ENCODE measurements around the gene ANGPT4.
A peak's percentile ranks its signal among the peaks of the same experiment; 100 is the strongest.

ANGPT4 gene

GRCh38 chr20:916125-916799 lies at the start of gene ANGPT4:
TSS of gene ANGPT4 (minus strand) at chr20:916334. CDS start at chr20:916214, 120 bp downstream.
- DNase-seq (ENCODE audit: low read depth in 2 of 3, low spot score in 1 of 3): no peak

DNA sequence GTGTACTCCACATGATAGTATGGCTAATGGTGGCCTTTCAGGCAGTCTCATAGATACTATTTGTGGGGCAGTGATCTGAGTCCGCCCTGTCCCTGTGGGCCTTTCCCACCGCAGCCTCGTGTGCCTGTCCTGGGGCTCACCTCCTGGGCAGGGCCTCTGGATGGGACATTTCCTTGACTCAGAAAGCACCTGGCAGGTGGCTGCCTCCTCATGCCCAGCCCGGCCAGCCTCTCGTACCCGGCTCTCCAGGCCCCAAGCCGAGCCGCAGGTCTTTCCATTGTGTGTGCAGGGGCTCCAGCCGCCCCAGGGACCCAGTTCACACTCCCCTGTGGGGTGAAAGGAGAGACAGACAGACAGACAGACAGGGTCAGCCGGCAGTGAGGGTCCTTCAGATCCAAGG lies 47.7 kb upstream of the ANGPT4 start:
- no peak for DNase-seq (ENCODE audit: low read depth in 2 of 3, low spot score in 1 of 3)

DNA sequence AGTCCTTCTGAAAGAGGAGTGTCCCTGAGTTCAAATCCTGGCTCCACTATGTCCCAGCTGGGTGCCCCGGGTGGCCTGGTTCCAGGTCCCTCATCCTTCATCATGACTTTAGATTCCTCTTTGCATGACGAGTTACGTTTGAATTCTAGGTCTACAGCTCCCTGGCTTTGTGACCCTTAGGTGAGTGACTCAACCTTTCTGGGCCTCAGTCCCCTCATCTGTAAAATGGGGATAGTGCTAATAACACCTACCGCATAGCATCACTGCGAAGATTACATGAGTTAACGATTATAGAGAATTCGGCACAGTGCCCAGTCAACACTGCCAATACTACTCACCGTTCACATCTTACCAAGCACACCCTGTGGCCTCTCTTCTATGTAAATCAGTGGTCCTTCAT lies 46.5 kb upstream of the ANGPT4 start:
- no peak for DNase-seq (ENCODE audit: low read depth in 2 of 3, low spot score in 1 of 3)

DNA sequence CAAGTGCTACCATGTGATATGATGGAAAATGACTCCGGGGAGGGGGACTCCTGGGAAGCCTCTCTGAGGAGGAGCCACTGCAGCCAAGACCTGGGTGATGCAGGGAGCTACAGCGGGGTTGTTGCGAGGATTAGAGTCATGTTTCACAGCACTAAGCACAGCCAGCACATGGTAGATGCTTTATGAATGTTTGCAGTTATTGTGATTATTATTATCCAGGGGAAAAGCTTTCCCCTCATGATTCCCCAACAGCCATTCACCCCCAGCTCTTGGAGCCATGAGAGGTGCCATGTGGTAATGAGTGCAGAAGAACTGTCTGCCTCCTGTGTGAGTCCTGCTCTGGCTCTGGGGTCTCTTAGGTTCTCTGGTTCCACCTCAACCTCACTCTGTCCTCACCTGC lies 46.1 kb upstream of the ANGPT4 start:
- DNase-seq (ENCODE audit: low read depth in 2 of 3, low spot score in 1 of 3): no peak

- DNase-seq (ENCODE audit: low read depth in 2 of 3, low spot score in 1 of 3): no peak
Observed at GRCh38 chr20:961768-962167, 45.6 kb upstream of the ANGPT4 start.

GRCh38 chr20:959996-960615 lies 44.0 kb upstream of the ANGPT4 start:
- DNase-seq (ENCODE audit: low read depth in 2 of 3, low spot score in 1 of 3): no peak

DNA sequence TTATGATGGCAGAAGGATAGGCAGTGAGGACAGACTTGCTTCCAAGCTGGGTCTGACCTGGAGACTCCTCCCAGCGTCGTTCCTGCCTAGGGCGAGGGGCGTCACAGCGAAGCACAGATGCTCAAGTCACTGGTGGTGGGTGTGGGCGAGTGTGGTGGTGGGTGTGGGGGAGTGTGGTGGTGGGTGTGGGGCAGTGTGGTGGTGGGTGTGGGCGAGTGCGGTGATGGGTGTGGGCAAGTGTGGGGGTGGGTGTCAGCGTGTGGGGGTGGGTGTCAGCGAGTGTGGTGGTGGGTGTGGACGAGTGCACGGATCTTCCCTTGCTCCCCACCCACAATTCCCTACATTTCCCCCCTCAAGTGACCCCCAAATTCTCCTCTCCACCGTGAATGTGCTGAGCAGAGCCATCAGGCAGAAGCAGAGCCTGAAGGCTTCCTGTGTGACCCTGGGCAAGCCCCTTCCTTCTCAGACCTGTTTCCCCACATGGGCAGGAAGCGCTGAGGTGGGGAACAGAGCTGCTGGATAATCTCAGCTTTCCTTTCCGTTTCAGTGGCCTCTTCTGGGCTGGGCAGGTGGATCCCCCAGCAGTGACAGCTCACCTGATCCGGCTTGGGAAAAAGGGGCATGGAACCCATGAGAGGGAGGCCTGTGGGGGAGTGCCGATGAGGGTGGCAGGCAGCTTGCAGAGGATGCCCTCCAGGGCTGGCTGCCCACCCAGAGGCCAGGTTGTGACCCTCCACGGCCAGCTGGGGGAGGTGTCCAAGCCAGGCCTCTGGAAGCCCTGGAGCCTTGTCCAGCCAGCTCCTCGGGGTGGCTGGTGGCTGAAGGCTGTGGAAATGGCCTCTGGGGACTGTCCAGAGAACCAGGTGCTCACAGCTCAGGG lies 43.0 kb upstream of the ANGPT4 start:
- DNase-seq (ENCODE audit: low read depth in 2 of 3, low spot score in 1 of 3): no peak

DNA sequence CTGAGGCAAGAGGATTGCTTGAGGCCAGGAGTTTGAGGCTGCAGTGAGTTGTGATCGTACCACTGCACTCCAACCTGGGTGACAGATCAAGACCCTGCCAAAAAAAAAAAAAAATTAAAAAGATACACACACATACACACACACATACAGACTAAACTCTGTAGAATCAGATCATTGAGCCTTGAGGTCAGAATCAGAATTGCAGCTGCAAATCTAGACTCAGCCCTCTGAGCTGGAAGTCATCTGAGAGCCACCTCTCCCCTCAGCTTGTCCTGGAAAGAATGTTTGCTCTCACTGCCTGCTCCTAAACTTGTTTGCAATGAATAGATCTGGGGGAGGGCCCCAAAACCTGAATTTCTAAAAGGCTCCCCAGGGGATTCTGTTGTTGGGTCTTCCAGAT lies 41.4 kb upstream of the ANGPT4 start:
- DNase-seq (ENCODE audit: low read depth in 2 of 3, low spot score in 1 of 3): no peak

DNA sequence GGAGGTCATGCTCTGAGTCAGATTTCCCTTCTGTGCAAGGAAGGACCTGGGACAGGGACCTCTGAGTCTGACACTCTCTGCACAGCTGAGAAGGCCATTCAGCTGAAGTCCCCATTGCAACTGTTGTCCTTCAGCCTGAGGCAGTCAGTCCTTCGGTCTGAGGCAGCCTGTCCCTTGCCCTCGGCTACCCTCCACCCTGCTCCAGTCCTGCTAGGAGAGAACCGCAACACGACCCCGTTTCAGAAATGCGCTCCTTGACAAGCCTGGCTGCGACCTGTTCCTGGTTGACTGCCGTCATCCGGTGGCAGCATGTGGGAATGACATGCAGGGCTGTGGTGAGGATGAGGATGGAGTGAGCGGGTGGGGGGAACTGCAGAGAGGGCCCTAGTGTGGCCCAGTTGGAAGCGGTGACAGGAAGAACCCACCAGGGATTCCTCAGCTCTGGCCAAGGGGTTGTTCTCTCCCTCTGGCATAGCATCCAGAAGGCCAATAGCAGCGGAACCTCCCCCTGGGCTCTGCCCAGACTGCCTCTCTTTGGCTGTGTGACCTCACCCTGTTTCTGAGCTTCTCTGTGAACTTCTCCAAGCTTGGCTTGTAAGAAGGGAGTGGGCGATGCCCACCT lies 40.3 kb upstream of the ANGPT4 start:
- DNase-seq (ENCODE audit: low read depth in 2 of 3, low spot score in 1 of 3): peak; percentile 52 to 73 (median 54)

DNA sequence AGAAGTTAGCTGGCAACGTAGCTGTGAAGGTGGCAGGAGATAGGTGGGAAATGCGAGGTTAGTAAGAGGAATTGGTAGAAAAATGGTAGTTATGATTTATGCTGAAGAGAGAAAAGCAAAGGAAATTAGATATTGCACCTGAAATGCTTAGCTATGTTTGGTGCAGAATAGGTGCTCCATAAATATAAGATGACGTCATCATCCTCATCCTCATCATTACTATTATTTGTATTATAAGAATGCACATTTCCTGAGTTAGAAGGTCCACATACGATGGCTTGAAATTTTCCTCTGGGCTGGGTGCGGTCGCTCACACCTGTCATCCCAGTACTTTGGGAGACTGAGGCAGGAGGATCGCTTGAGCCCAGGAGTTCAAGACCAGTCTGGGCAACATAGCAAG lies 39.5 kb upstream of the ANGPT4 start:
- DNase-seq (ENCODE audit: low read depth in 2 of 3, low spot score in 1 of 3): no peak

DNA sequence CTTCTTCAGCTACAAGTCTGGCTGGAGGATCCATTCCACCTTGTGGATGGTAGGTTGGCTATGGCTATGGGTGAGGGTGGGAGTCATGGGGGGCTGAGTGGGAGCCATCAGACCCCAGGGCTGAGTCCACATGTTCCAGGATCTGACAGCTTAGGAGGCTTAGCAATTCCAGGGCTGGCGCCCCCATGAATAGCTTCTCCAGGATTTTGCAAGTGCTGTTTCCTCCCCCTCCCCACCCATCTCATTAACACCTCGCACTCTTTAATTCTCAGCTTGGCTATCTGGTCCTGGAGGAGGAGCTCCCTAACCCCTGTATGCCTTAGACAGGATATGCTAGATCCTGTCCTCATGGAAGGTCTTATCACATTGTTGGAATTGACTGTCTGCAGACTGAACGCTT lies 39.0 kb upstream of the ANGPT4 start:
- DNase-seq (ENCODE audit: low read depth in 2 of 3, low spot score in 1 of 3): no peak

DNA sequence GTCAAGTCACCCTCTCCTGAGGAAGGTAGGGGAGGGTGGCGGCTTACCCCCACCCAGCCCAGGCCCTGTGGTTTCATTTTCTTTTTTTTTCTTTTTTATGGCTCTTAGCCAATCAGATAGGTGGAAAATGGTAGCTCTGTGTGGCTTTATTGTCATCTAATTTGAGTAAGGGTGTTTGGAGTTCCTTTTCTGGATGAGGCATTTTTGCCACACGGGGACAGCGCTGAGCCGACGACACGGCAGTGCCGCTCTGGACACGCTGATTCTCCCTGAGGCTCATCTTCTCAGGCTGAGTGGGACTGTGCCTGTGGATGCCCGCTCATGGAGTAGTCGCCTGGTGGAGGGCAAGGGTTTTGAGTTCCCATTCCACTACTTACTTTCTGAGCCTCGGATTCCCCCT lies 37.6 kb upstream of the ANGPT4 start:
- no peak for DNase-seq (ENCODE audit: low read depth in 2 of 3, low spot score in 1 of 3)

GRCh38 chr20:952196-952795 lies 36.2 kb upstream of the ANGPT4 start:
- no peak for DNase-seq (ENCODE audit: low read depth in 2 of 3, low spot score in 1 of 3)

DNA sequence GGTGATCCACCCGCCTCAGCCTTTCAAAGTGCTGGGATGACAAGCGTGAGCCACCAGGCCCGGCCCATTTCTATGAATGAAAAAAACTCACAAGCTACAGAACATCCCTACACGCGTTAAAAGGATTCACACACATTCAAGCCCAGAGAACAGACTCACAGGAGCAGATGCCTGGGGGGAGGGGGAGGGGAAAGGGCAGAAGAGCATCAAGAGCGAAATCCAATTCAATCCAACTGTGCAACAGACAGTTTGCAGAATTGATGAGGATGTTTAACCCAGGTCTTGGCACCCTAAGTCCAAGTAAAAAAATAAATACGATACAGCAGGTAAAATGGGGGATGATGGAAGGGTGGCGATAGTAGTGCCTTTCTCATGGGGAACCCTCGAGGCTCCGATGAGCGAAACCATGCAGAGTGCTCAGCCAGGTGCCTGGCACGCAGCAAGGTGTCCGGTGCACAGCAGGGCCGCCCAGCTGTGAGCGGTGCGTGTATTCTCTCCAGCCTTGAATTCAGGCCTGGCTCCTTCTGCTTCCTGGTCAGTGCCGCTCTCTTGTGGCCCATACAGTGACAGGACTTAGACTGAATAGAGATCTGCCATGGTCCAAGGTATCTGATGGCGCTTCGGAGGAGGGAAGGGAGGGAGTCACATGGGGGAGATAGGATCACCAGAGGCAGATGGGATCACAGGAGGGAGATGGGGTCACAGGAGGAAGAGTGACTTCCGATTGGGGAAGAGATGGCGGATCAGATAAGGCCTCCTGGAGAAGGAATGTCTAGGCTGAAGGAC lies 35.4 kb upstream of the ANGPT4 start:
- no peak for DNase-seq (ENCODE audit: low read depth in 2 of 3, low spot score in 1 of 3)

DNA sequence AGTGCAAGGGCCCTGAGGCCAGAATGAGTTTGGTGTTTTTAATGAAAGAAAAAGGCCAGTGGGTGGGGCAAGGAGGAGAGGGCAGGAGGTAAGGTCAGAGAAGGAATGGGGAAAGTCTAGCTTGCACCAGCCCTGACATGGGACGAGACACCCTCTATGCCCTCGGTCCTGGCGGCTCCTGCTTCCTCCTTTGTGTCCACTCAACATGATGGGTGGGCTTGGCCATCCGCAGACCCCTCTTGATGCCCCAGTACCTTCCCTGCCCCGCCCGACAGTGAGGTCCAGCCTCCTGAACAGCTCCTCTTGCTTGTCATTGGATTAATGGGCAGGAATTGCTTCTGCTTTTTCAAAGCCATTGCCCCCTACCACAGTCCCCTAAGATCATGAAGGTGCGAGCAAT lies 33.6 kb upstream of the ANGPT4 start:
- DNase-seq (ENCODE audit: low read depth in 2 of 3, low spot score in 1 of 3): no peak

GRCh38 chr20:946826-947225 lies 30.7 kb upstream of the ANGPT4 start:
- DNase-seq (ENCODE audit: low read depth in 2 of 3, low spot score in 1 of 3): no peak

- DNase-seq (ENCODE audit: low read depth in 2 of 3, low spot score in 1 of 3): no peak
Observed at GRCh38 chr20:945841-946240, 29.7 kb upstream of the ANGPT4 start.

DNA sequence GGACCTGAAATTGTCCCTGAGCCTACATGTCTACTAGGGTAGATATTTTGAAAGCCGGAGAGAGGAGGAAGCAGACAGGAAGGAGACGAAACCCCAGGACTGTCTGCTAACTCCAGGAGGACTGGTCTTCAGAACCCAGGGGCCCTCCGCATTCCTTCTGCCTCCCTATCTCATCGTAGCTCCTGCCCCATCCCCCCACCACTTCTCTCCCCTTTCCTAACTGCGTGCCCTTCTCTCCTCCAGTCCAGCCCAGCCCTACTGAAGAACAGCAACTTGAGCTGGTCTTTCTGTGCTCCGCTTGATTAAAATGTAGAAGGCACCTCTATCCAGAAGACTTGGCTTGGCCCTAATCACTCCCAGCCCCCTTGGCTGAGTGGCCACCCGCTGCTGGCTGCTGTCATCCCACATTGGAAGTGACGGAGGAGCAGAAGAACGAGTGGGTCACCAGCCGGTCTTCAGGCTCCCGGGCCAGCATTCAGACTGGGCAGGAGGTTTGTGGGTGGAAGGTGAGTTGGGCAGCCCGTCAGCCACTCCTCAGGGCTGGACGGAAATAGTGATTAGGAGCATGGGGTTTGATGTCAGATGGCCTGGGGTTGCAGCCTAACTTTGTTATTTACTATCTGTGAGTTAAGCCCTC lies 28.8 kb upstream of the ANGPT4 start:
- no peak for DNase-seq (ENCODE audit: low read depth in 2 of 3, low spot score in 1 of 3)

DNA sequence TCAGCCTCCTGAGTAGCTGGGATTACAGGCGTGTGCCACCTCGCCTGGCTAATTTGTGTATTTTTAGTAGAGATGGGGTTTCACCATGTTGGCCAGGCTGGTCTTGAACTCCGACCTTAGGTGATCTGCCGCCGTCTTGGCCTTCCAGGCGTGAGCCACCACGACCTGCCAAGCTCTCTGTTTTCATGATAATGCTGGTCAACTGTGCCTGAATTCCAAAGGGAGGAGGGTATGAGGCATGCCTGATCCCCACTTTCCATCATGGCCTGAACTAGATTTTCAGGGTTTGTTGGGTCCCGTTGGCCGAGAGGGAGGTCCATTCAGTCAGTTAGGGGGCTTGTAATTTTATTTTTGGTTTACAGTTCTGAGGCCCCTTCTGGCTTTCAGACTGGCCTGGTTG lies 28.0 kb upstream of the ANGPT4 start:
- DNase-seq (ENCODE audit: low read depth in 2 of 3, low spot score in 1 of 3): no peak

GRCh38 chr20:942611-943010 lies 26.5 kb upstream of the ANGPT4 start:
- no peak for DNase-seq (ENCODE audit: low read depth in 2 of 3, low spot score in 1 of 3)
